Stimulated activated CD8-positive, alpha-beta memory T cell treated with anti-CD3 and anti-CD28 coated beads, Interleukin-2, amount 100 ng/mL, for 1 hour (primary cell): ENCODE data around the gene NXPE3.
"Not testable (repeated sequence)": the region's sequence is repeated elsewhere in the genome, so short reads cannot be mapped to it uniquely, and the experiment has no call there.

Experiments
- DNase-seq, 2 donors: peaks; one replicate each; pipeline ENCODE4 v3.0.0-alpha.2; 2020; ENCODE audit warnings: low read depth in 2 of 2

Gene NXPE3

GRCh38 chr3:101779047-101779821 is at the start of gene NXPE3:
NXPE3 (plus strand) TSS chr3:101779211; CDS start chr3:101785597, 6,386 bp downstream.
- DNase-seq, result peak; percentile 86 to 87

DNA sequence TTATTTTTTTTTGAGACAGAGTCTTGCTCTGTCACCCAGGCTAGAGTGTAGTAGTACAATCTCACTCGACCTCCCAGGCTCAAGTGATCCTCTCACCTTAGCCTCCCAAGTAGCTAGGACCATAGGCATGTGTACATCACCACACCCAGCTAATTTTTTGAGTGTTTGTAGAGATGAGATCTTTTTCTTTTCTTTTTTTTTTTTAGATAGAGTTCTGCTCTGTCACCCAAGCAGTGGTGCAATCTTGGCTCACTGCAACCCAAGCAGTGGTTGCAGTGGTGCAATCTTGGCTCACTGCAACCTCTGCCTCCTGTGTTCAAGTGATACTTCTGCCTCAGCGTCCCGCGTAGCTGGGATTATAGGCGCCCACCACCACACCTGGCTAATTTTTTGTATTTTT is 49.4 kb upstream of the NXPE3 start:
- no peak for DNase-seq

GRCh38 chr3:101730839-101731238 is 48.2 kb upstream of the NXPE3 start:
- no peak for DNase-seq

DNA sequence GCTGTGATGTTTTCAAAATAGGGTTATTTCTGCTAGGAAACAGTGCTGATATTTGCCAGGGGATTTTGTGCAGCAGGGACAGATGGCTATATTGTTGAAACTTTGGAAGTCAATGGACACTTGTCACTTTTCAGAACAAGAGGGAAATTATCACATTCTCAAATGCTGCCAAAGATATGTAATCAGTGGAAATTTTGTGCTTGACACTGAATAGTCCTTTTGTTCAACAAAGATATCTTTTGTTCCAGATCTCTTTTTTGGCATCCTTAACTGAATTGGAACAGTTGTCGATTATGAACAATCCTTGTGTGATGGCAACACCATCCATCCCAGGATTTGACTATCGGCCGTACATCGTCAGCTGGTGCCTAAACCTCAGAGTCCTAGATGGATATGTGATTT is 46.8 kb upstream of the NXPE3 start:
- DNase-seq, result no peak

DNA sequence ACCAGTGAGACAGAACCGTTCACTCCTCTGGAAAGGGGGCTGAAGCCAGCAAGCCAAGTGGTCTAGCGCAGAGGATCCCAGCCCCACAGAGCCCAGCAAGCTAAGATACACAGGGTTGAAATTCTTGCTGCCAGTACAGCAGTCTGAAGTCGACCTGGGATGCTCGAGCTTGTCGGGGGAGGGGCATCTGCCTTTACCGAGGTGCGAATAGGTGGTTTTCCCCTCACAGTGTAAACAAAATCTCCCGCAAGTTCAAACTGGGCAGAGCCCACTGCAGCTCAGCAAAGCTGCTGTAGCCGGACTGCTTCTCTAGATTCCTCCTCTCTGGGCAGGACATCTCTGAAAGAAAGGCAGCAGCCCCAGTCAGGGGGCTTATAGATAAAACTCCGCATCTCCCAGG is 43.2 kb upstream of the NXPE3 start:
- DNase-seq, result no peak

DNA sequence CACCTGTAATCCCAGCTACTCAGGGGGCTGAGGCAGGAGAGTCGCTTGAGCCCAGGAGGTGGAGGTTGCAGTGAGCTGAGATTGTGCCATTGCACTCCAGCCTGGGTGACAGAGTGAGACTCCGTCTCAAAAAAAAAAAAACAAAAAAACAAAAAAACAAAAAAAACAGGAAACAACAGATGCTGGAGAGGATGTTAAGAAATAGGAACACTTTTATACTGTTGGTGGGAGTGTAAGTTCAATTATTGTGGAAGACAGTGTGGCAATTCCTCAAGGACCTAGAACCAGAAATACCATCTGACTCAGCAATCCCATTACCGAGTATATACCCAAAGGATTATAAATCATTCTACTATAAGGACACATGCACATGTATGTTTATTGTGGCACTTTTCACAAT is 37.1 kb upstream of the NXPE3 start:
- DNase-seq, result not testable (repeated sequence)

DNA sequence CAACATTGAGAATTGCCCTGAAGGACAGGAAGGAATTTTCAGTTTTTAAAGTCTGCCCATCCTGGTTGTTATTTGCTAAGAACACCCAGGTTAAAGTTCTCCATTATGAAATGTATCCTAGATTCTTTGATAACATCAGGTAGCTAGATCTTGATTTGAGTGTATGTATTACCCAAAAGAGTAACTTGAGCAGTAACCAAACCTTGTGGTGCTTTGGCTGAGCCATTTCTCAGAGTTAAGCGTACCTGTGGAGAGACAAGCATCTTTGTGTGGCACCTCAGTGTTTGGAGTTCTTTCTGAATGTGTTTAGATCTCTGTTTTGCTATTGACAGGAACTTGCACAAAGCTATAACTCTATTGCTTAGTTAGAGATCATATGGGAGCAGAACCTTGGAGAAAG is 34.2 kb upstream of the NXPE3 start:
- DNase-seq, result no peak

DNA sequence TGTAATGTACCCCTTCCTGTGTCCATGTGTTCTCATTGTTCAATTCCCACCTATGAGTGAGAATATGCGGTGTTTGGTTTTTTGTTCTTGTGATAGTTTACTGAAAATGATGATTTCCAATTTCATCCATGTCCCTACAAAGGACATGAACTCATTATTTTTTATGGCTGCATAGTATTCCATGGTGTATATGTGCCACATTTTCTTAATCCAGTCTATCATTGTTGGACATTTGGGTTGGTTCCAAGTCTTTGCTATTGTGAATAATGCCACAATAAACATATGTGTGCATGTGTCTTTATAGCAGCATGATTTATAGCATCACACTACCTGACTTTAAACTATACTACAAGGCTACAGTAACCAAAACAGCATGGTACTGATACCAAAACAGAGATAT is 33.1 kb upstream of the NXPE3 start:
- DNase-seq, result not testable (repeated sequence)

DNA sequence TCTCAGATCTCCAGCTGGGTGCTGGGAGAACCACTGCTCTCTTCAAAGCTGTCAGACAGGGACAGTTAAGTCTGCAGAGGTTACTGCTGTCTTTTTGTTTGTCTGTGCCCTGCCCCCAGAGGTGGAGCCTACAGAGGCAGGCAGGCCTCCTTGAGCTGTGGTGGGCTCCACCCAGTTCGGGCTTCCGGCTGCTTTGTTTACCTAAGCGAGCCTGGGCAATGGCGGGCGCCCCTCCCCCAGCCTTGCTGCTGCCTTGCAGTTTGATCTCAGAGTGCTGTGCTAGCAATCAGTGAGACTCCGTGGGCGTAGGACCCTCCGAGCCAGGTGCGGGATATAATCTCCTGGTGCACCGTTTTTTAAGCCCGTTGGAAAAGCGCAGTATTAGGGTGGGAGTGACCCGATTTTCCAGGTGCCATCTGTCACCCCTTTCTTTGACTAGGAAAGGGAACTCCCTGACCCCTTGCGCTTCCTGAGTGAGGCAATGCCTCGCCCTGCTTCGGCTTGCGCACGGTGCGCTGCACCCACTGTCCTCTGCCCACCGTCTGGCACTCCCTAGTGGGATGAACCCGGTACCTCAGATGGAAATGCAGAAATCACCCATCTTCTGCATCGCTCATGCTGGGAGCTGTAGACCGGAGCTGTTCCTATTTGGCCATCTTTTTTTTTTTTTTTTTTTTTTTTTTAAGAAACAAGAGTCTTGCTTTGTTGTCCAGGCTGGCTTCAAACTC is 25.5 kb upstream of the NXPE3 start:
- DNase-seq, result not testable (repeated sequence)

GRCh38 chr3:101758224-101758623 is 20.8 kb upstream of the NXPE3 start:
- DNase-seq, result no peak

DNA sequence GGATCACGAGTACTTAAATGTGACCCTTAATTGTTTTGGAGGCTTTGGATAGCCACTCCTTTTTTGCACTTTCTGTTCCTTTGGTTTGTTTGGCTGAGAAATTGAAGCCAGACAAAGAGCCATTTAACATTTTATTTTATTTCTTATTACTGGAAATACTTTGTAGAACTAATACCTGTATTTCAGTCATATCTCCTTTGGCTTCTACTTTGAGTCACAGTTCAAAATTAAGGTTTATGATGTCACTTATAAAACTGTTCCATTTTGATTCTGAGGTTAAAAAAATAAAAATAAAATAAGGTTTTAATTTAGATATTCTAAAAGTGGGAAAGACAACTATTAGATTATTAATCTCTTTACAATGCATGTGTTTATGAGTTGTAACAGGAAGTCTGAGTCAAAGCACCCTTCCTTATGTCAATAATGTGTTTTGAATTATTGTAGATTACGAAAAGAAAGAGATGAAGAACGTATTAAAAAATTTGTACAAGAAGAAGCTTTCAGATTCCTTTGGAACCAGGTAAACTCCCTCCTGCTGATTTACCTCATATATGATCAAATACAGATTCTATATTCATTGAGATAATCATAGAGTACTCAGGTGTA is 16.9 kb upstream of the NXPE3 start:
- DNase-seq, result no peak

DNA sequence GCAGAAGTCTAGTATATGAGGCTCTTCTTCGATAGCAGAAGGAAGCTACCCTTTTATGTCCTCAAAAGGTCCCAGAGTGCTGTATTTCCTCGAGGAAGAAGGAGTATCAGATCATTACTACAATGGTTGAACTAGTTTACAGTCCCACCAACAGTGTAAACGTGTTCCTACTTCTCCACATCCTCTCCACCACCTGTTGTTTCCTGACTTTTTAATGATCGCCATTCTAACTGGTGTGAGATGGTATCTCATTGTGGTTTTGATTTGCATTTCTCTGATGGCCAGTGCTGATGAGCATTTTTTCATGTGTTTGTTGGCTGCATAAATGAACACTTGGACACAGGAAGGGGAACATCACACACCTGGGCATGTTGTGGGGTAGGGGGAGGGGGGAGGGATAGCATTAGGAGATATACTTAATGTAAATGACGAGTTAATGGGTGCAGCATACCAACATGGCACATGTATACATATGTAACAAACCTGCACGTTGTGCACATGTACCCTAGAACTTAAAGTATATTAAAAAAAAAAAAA is 1.2 kb upstream of the NXPE3 start:
- DNase-seq, result not testable (repeated sequence)

- DNase-seq, result no peak
Measured at GRCh38 chr3:101778385-101779046, 495 bp upstream of the NXPE3 start.

- DNase-seq, result no peak
Measured at GRCh38 chr3:101779822-101780381, 891 bp downstream of the NXPE3 start.

DNA sequence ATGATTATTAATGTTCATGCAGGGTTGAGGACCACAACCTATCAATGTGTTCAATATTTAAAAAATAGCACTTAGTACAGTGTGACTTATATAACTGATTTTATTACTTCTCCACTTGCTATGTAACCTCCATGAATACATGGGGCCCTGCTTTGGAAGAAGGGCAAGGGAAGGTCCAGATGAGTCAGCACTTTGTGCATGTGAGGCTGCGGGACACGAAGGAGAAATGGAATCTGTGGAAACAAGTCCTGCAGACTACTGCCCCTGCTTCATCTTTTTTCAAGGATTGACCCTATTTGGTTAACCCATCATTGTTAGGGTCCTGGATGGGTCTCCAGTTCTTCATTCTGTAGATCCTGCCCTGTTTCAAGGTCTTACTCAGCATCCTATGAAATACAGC is 1.6 kb downstream of the NXPE3 start:
- no peak for DNase-seq

- no peak for DNase-seq
Measured at GRCh38 chr3:101781166-101781565, 2.2 kb downstream of the NXPE3 start.

DNA sequence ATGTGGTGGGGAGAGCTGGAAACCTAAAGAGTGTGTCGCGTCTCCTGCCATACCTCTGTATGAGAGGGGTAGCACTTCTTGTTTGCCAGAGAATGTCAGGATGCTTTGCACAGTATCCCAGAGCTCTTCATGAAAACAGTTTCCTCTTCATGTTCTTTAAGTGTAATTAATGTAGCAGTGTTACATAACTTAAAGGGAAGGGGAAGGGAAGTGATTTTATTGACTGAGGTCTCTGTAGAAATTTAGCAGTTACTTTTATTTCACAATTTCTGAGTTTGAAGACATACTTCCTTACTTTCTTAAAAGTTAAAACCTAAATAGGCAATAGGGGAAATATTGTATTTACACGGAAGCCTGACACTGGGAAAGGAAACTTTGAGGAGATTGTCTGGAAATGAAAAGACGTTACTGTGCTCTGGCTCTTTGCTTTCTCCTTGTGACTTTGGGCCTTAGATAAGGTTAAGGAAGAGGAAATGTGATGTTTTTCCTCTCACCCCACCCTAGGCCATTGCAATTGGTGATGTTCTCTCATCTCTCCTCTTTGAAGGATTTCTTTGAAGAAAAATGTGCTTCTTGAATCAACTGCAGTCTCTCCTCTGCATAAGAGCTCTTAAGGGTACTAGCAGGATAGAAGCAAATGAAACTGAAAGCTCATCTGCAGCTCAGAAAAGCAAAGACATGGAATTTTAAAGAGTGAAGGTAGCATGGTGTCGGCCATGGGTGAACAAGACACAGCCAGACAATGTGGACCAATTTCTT is 6.0 kb downstream of the NXPE3 start:
- no peak for DNase-seq

DNA sequence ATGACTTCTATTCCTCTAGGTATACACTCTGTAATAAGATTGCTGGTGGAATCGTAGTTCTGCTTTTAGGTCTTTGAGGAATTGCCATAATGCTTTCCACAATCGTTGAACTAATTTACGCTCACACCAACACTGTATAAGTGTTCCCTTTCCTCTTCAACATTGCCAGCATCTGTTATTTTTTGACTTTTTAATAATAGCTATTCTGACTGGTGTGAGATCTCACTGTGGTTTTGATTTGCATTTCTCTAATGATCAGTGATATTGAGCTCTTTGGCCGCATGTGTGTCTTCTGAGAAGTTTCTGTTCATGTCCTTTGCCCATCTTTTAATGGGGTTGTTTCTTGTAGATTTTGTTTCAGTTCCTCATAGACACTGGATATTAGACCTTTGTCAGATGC is 12.8 kb downstream of the NXPE3 start:
- no peak for DNase-seq

- DNase-seq, result no peak
Measured at GRCh38 chr3:101796077-101796680, 17.2 kb downstream of the NXPE3 start.

DNA sequence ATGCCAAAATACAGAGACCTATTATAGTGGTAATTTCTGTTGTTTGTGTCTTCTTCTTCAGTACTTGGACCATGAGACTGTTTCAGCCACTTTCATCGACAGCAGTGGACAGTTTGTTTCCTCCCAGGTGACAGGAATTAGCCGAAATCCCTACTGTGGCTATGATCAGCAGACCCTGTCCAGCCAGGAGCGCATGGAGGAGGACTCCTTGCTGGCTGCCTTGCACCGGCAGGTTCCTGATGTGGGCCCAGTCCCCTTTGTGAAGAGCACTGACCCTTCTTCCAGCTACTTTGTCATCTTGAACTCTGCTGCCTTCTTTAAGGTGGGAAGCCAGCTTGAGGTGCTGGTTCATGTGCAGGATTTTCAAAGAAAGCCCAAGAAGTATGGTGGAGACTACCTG is 22.2 kb downstream of the NXPE3 start:
- no peak for DNase-seq

- no peak for DNase-seq
Measured at GRCh38 chr3:101802179-101802578, 23.2 kb downstream of the NXPE3 start.
